ENCODE data around the gene HLF.

The HLF gene

GRCh38 chr17:55254375-55254774 is 10.4 kb upstream of the HLF start:
- in situ Hi-C loops (cut with MboI; ENCODE audit: low sequenced_read_pairs), result no loop called here

- in situ Hi-C loops (cut with MboI; ENCODE audit: low sequenced_read_pairs), result no loop called here
These were observed 6.1 kb upstream of the HLF start for GRCh38 chr17:55258578-55259135.

DNA sequence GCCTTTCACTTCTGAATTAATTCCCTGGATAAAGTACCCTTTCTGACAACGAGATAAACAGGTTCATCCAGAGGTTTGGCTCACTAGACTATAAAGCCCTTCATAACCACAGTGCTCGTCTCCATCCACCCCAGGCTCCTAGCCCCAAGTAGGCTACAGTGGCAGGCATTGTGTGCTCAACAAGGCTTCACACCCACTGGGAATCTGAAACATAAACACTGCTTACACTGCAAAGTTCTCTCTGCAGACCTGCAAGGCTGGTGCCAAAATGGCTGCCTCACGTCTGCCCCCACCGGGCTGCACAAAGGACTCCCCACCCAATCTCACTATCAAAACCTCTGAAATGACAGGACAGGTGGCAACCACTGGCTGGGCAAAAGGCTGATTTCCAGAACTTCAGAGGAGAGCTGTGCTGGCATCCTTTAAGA is 5.1 kb upstream of the HLF start:
- in situ Hi-C loops (cut with MboI; ENCODE audit: low sequenced_read_pairs), result no loop called here

DNA sequence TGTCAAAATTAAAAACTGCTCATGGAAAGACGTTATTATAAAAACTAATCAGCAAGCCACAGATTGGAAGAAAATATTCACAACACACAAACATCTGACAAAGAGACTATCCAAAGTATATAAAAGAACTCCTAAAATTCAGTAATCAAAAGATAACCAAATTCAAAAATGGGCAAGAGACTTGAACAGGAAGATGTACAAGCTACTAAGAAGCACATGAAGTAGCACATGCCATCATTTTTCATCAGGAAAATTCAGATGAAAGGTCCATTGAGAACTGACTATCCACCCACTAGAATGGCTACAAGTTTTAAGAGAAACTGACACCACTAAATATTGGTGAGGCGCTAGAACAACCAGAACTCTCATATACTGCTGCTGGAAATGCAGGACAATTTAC is 3.4 kb upstream of the HLF start:
- in situ Hi-C loops (cut with MboI; ENCODE audit: low sequenced_read_pairs), result no loop called here

DNA sequence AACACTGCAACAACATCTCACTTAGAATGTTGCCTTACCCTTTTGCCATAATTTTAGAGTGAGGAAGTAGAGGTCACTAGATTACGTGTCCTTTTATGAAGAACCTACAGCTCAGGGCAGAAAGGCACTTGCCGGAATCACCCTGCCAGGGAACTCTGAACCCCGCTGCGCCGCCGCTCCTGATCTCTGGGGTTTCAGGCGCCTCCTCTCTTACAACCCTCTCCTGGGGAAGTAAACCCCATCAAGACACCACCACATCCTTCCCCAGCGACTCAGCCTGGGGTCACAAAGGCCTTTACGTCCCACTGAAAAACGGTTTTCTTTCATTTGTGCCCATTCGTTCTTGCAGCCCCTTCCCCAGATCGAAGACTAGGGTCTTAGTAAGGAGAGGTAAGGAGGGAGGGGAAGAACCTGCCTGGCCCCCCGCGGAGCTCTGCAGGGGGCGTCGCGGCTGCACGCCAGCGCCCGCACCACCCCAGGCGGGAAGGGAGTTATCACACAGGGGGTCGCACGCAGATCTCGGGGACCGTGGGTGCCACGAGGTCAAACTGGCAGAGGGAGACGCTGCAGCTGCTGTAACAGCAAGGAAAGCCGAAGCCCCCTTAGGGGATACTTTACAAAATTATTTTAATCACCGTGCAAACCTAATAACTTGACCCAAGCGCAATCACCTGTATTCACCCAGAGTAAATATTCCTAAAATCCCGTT is 1.0 kb upstream of the HLF start:
- in situ Hi-C loops (cut with MboI; ENCODE audit: low sequenced_read_pairs), result no loop called here

DNA sequence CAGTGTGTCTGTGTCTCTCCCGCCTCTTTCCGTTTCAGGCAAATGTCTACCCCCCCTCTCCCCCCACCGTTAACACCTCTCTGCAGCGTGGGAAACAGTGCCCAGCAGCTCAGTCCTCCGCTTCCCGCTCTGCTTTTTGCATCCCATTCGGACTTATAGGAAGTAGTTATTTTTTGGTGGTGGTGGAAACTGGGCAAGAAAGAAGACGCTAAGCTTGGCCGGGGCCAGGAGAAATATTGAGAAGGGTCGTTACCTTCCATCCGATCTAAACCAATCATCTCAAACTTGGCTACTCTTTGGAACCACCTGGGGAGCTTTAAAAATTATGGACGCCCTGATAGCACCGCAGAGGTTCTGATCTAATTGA is 499 bp upstream of the HLF start:
- in situ Hi-C loops (cut with MboI; ENCODE audit: low sequenced_read_pairs), result no loop called here

GRCh38 chr17:55265311-55266021 is 706 bp downstream of the HLF start:
- in situ Hi-C loops (cut with MboI; ENCODE audit: low sequenced_read_pairs), result no loop called here

GRCh38 chr17:55266051-55266957 is 1.5 kb downstream of the HLF start:
- in situ Hi-C loops (cut with MboI; ENCODE audit: low sequenced_read_pairs), result no loop called here

DNA sequence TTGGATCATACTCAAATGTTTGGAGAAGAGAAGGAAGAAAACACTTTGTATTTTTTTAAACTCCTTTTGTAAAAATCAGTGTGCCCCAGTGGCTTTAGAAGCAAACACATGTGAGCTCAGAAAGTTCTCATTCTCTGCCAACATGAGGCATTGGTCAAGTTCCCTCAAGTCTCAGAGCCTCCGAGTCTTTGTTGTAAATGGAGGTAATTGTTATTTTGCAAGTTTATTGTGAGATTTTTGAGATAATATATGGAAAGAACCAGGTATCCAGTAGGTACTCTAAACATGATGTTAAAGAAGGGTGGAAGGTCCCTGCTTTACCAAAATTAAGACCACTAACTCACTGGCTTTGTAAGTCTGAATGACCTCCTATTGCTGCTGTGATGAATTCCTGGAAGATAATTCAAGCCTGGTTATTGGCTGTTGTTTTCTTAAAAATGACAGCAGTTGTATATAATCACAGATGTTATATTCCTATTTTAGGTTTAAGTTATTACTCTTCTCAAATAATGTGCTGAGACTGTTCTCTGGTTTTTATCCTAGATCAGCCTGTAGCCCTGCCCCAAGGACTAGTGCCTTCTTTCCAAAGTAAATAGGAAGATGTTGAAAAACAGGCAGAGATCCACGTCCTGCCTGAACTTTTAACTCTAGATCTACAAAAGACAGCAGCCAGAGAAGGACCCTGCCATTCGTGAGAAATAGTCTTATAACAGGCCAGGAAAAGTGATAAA is 2.4 kb downstream of the HLF start:
- in situ Hi-C loops (cut with MboI; ENCODE audit: low sequenced_read_pairs), result no loop called here

DNA sequence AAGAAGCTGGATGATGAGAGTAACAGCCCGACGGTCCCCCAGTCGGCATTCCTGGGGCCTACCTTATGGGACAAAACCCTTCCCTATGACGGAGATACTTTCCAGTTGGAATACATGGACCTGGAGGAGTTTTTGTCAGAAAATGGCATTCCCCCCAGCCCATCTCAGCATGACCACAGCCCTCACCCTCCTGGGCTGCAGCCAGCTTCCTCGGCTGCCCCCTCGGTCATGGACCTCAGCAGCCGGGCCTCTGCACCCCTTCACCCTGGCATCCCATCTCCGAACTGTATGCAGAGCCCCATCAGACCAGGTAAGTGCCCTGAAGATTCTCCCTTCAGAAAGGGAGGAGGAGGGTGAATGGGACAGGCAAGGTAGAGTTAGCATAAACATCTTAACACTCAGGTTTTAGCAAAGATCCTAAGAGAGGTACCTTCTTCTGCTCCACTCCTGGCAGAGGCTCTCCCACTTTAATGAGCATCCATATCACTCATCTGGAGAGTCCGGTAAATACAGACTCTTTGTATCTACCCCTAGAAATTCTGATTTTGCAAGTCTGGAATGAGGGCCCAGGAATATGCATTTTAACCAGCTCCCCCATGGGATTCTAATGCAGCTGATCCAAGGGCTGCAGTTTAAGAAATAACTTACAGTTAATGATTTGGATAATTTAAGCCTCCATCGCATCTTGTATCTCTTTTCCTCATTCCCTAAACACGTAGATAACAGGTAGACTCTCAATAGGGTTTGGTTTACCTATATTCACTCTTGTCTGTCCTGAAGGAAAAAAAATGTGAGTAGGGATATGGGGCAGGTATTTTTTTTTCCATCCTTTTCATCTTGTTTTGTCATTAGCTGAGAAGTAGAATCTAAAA is 3.3 kb downstream of the HLF start:
- in situ Hi-C loops (cut with MboI; ENCODE audit: low sequenced_read_pairs), result no loop called here

DNA sequence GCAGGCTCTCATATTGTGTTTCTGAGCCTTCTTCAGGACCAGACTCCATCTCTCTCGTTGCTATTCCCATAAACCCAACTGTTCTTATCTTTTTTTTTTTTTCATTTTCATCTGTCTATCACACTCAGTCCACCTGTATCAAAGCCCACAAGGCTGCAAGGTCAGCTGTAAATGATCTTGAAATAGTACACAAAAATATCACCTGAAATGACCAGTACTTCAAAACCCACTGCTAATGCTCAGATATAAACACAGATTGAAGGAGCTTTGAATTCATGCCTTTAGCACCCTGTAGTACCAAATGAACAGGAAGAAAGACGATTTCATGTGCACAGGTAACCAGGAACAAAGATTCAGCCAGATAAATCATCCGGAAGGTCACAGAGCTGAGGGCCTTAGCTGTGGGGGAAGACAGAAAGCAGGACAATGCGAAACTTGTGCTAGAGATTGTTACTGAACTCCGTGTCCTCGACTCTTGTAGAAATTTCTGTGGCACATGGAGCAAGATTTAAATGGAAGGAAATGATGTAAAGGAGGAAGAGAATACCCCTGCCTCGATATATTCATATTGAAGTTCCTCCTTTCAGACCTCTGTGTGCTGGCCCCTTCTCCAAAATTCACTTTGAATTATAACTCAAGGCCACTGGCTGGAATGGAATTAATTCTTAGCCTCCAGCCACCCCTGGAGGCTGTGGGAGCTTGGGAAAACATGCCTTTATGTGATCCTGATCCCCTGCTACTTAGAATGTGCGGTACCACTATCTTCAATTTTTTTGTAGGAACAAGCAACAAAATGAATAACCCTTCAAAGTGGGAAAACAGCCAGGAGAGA is 4.1 kb downstream of the HLF start:
- in situ Hi-C loops (cut with MboI; ENCODE audit: low sequenced_read_pairs), result no loop called here

GRCh38 chr17:55269894-55270293 is 5.1 kb downstream of the HLF start:
- in situ Hi-C loops (cut with MboI; ENCODE audit: low sequenced_read_pairs), result no loop called here

- in situ Hi-C loops (cut with MboI; ENCODE audit: low sequenced_read_pairs), result no loop called here
These were observed 6.4 kb downstream of the HLF start for GRCh38 chr17:55271223-55271571.

DNA sequence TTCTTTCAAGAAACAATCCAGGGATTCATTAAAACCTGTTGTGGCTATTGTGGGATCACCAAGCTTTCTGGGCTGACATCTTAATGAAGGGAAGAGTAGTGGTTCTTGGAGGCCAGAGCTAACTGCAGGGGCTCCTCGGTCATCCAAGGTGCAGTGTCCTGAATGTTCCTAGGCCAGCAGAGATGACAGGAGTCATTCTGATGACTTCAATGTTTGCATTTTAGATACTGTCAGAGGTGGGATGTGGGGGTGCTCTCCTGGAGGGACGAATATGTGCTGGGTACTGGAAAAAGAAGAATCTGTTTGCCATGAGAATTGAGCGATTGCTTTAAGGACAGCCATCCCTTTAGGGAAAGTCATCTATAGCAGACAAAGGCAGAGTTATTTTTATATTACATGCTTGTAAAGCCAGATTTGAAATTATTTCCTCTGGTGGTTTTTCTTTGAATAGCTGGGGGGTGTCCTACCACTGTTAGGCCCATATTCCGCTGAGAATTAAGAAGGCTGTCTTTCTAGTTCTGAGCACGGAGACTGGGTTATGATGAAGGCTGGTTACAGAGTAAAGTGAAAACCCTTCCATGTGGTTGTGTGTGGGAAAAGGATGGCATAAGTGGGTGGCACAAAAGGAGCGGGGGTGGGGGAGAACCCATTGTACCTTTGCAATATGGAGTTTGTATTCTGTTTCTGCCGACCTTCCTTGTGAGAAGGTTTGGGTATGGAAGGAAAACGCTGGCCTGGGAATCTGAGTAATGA is 7.4 kb downstream of the HLF start:
- in situ Hi-C loops (cut with MboI; ENCODE audit: low sequenced_read_pairs), result no loop called here

- in situ Hi-C loops (cut with MboI; ENCODE audit: low sequenced_read_pairs), result no loop called here
These were observed 8.2 kb downstream of the HLF start for GRCh38 chr17:55272711-55273578.

DNA sequence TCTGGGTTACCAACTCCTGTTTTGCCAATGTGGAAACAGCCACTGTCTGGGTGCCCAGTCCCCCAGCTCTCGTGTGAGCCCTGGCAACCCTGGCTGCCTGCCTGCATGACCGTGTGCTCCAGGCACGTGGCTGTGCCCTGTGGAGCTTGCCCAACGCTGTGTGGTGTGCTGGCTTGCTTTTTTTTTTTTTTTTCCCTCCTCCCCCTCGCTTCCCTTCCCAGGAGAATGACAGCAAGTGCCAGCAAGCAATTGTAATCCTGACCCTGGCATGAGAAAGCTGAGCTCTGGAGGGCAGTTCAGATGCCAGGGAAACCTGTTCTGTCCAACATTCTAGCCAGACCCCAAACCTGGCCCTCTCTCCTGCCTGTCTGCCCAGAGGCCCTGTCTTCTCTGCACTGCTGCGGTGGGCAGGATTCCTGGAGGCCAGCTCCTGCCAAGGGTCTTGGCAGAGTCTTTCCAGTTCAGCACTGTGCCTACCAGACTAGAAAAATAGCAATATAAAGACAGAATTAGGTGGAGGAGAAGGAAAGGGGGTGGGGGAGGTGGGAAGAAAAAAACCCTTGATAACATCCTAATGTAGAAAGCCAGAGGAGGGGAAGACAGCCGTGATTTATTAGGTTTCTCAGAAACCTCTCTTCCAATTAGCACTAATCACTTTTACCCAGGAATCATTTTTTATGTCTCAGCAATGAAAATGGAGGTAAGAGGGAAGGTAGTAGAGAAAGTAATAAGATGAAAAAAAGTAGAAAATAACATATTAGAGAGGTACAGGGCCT is 9.0 kb downstream of the HLF start:
- in situ Hi-C loops (cut with MboI; ENCODE audit: low sequenced_read_pairs), result no loop called here

Data from HL-60/S4 treated with phorbol 12-myristate 13-acetate at 8.2 ng/mL for 4 days and 3 days (cell line).